ENCODE data around the gene IMMT.

The IMMT gene

GRCh38 chr2:86107031-86107430 is 88.2 kb downstream of the IMMT start:
- Histone ChIP-seq H3K4me1 (ENCODE audit: control insufficient read depth, insufficient read depth, low read length) (peaks cover 12% of the 10 kb centered on the region; the same call in 1 of the 2 replicates), H3K9me3 (ENCODE audit: control insufficient read depth, insufficient read depth, low read length) (no peaks in the 10 kb centered on the region), H3K36me3 (ENCODE audit: control insufficient read depth, insufficient read depth, low read length) (peaks cover 64% of the 10 kb centered on the region), H3K27ac (ENCODE audit: low read depth, low read length) (no peak overlapping the region), H3K4me3 (ENCODE audit: low read depth, low read length) (peak overlapping the region; percentile 89), H3K27me3 (ENCODE audit: control insufficient read depth, insufficient read depth, low read length) (no peaks in the 10 kb centered on the region), H3K9ac (ENCODE audit: low read depth, low read length) (peak overlapping the region; percentile 98)

DNA sequence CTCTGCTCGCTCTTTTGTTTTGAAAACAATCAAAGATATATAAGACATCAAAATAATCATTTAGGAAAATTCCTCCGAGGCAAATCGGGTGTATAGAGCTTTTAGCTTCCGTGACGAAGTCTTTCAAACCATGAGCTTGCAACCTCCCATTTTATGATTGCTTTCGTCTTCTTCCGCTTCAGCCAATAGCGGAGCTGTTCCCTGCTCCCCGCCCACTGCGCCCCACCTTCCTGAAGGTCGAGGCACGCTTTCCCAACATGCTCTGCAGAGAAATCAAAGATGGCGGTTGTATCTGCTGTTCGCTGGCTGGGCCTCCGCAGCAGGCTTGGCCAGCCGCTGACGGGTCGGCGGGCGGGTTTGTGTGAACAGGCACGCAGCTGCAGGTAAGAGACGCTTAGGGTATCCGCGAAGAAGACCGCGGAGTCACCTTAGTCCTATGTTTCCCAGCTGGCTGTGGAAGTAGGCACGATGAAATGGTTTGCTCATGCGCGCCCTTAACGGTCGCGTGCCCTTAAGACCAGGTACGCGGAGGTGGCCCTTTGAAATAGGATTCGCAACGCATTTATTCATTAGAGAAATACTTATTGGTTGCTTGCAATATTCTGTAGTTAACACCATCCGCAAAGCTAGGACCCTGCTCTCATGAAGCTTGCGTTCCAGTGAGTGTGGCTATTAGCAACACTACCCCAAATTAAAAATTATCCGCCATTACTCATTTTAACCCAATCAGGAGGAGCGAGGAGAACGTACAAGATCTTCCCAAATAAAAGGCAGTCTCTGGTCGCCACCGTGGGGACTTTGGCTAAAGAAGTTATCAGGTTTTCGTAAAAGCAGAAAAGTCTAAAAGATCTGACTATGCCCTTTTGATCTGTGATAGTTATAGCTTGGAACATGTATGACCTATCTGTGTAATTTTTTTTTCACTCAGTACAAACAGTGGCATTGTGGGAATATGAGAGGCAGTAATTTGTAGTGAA is 89.0 kb downstream of the IMMT start, which contains the start of gene PTCD3:
TSS of gene PTCD3 (plus strand) at position 267 of the 977 bp plus-strand sequence. CDS start at position 280, 13 bp downstream.
- Histone ChIP-seq H3K9ac (ENCODE audit: low read depth, low read length) (peak within 1 kb of the TSS; percentile 98), H3K27ac (ENCODE audit: low read depth, low read length) (peak within 1 kb of the TSS; percentile 87), H3K4me3 (ENCODE audit: low read depth, low read length) (peak within 1 kb of the TSS; percentile 89), H3K9me3 (ENCODE audit: control insufficient read depth, insufficient read depth, low read length) (no peaks in the 10 kb centered on the region), H3K36me3 (ENCODE audit: control insufficient read depth, insufficient read depth, low read length) (peaks cover 68% of the 10 kb centered on the region), H3K27me3 (ENCODE audit: control insufficient read depth, insufficient read depth, low read length) (no peaks in the 10 kb centered on the region), H3K4me1 (ENCODE audit: control insufficient read depth, insufficient read depth, low read length) (peaks cover 12% of the 10 kb centered on the region; the same call in 1 of the 2 replicates)

DNA sequence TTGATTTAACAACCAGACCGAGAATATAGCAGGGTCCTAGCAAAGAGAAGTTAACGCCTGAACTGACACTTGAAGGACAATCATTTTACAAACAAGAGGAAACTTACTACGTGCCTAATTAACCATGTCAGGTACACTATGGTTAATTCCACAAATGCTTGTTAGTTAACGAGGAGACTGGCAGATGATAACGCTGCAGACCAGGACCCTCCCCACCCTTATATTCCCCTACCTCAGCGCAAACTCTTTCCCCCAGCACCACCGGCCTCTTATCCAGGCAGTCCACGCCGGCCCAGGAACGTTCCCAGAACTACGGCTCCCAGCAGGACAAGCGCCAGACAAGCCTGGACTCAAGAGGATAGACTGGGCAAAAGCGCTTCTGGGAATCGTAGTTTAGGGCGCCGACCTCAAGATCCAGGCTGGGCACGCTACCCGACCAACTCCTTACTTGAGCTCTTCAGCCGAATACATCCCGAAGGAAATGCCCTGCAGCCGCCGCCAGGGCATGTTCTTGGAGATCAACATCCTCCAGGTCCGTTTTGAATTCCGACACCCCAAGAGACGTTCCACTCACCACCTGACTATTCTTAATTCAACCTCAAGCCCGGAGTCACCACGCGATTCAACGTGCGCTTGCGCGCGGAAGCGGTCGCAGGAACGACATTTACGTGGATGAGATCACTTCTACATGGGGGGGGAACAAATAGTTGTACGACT is 89.9 kb downstream of the IMMT start, which contains the start of gene POLR1A:
TSS of gene POLR1A (minus strand) at position 635 of the 717 bp plus-strand sequence. CDS start at position 525, 110 bp downstream.
- Histone ChIP-seq H3K27me3 (ENCODE audit: control insufficient read depth, insufficient read depth, low read length) (no peaks in the 10 kb centered on the region), H3K9me3 (ENCODE audit: control insufficient read depth, insufficient read depth, low read length) (no peaks in the 10 kb centered on the region), H3K4me1 (ENCODE audit: control insufficient read depth, insufficient read depth, low read length) (peaks cover 12% of the 10 kb centered on the region; the same call in 1 of the 2 replicates), H3K27ac (ENCODE audit: low read depth, low read length) (peak within 1 kb of the TSS; percentile 87), H3K4me3 (ENCODE audit: low read depth, low read length) (peak within 1 kb of the TSS; percentile 89), H3K9ac (ENCODE audit: low read depth, low read length) (peak within 1 kb of the TSS; percentile 98), H3K36me3 (ENCODE audit: control insufficient read depth, insufficient read depth, low read length) (peaks cover 69% of the 10 kb centered on the region)

DNA sequence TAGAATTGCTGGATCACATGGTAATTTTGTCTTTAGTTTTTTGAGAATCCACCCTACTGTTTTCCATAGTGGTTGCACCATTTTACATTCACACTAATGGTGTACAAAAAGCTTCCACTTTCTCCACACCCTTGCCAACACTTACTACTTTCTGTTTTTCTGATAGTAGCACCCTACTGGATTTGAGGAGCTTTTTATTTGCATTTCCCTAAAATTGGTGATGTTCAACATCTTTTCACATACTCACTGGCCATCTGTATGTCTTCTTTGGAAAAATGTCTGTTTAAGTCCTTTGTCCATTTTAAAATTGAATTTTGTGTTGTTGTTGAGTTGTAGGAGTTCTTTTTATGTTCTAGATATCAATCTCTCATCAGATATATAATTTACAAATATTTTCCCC is 93.1 kb downstream of the IMMT start:
- peaks cover 71% of the 10 kb centered on the region for H3K36me3 ChIP-seq (ENCODE audit: control insufficient read depth, insufficient read depth, low read length)
- H3K4me1 ChIP-seq (ENCODE audit: control insufficient read depth, insufficient read depth, low read length), result peaks cover 6% of the 10 kb centered on the region; the same call in 1 of the 2 replicates
- no peak overlapping the region for H3K4me3 ChIP-seq (ENCODE audit: low read depth, low read length)
- no peaks in the 10 kb centered on the region for H3K27me3 ChIP-seq (ENCODE audit: control insufficient read depth, insufficient read depth, low read length)
- H3K27ac ChIP-seq (ENCODE audit: low read depth, low read length), result no peak overlapping the region
- no peaks in the 10 kb centered on the region for H3K9me3 ChIP-seq (ENCODE audit: control insufficient read depth, insufficient read depth, low read length)
- H3K9ac ChIP-seq (ENCODE audit: low read depth, low read length), result no peak overlapping the region

DNA sequence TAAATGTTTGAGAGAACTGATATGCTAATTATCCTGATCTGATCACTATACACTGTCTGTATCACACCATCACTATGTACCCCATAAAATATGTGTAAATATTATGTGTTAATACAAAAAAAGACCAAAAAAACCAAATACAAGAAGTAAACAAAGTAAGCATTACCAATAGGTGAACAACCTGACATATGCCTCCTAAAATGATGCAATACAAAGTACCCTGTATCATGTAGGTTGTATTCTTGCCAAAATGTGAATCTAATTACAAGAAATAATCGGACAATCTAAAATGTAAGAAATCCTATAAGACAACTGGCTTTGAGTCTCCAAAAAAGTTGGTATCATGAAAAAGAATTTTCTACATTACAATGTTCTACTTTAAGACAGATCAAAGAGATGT is 97.3 kb downstream of the IMMT start:
- no peak overlapping the region for H3K9ac ChIP-seq (ENCODE audit: low read depth, low read length)
- H3K9me3 ChIP-seq (ENCODE audit: control insufficient read depth, insufficient read depth, low read length), result no peaks in the 10 kb centered on the region
- H3K4me3 ChIP-seq (ENCODE audit: low read depth, low read length), result no peak overlapping the region
- H3K27ac ChIP-seq (ENCODE audit: low read depth, low read length), result no peak overlapping the region
- no peaks in the 10 kb centered on the region for H3K27me3 ChIP-seq (ENCODE audit: control insufficient read depth, insufficient read depth, low read length)
- H3K36me3 ChIP-seq (ENCODE audit: control insufficient read depth, insufficient read depth, low read length), result peaks cover 93% of the 10 kb centered on the region
- H3K4me1 ChIP-seq (ENCODE audit: control insufficient read depth, insufficient read depth, low read length), result no peaks in the 10 kb centered on the region

DNA sequence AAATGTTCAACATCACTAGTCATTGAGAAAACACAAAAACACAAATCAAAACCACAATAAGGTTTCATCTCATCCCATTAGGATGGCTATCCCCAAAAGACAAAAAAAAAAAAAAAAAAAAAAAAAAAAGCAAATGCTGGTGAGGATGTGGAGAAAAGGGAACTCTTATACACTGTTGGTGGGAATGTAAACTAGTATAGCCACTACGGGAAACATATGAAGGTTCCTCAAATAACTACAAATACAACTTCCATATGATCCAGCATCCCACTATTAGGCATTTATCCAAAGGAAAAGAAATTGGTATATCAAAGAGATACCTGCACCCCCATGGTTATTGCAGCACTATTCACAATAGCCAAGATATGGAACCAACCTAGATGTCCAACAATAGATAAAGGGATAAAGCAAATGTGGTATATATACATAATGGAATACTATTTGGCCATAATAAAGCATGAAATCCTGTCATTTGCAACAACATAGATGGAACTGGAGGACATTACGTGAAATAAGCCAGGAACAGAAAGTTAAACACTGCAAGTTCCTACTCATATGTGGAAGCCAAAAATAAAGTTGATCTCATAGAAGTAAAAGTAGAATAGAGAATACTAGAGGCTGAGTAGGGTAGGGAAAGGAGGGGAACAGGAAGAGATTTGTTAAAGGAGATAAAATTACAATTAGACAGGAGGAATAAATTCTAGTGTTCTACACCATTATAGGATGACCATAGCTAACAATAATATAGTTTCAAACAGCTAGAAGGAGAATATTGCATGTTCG is 98.0 kb downstream of the IMMT start:
- no peak overlapping the region for H3K9ac ChIP-seq (ENCODE audit: low read depth, low read length)
- no peak overlapping the region for H3K4me3 ChIP-seq (ENCODE audit: low read depth, low read length)
- no peaks in the 10 kb centered on the region for H3K4me1 ChIP-seq (ENCODE audit: control insufficient read depth, insufficient read depth, low read length)
- no peak overlapping the region for H3K27ac ChIP-seq (ENCODE audit: low read depth, low read length)
- peaks cover 91% of the 10 kb centered on the region for H3K36me3 ChIP-seq (ENCODE audit: control insufficient read depth, insufficient read depth, low read length)
- H3K9me3 ChIP-seq (ENCODE audit: control insufficient read depth, insufficient read depth, low read length), result no peaks in the 10 kb centered on the region
- H3K27me3 ChIP-seq (ENCODE audit: control insufficient read depth, insufficient read depth, low read length), result no peaks in the 10 kb centered on the region

DNA sequence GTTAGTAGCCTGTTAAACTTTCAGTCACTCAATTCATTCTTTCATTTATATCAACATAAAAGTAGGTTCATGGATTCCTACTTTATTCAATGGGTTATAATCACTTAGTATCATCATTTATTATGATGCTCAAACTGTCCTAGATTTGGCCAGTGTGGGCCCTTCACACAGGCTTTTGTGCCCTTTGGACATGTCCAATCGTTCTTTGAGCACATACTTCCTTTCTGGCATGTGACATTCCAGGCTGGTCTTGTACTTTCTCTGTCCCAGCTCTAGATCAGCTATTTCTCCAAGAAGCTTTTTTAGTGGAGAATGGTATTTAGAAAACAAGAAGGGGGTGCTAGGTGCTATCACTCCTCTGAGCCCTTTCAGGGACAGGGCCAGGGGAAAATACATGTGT is 101.0 kb downstream of the IMMT start:
- Histone ChIP-seq H3K36me3 (ENCODE audit: control insufficient read depth, insufficient read depth, low read length) (peaks cover 88% of the 10 kb centered on the region), H3K4me1 (ENCODE audit: control insufficient read depth, insufficient read depth, low read length) (no peaks in the 10 kb centered on the region), H3K27ac (ENCODE audit: low read depth, low read length) (no peak overlapping the region), H3K27me3 (ENCODE audit: control insufficient read depth, insufficient read depth, low read length) (no peaks in the 10 kb centered on the region), H3K9ac (ENCODE audit: low read depth, low read length) (no peak overlapping the region), H3K4me3 (ENCODE audit: low read depth, low read length) (no peak overlapping the region), H3K9me3 (ENCODE audit: control insufficient read depth, insufficient read depth, low read length) (no peaks in the 10 kb centered on the region)
